KMS-11 (cell line): ENCODE results near the gene LSM3.
A peak's percentile ranks its signal among the peaks of the same experiment; 100 is the strongest.

Experiments used
- H2AFZ ChIP-seq: fragments of 200-600 bp; sonication (generic); 2 replicates; pipeline ENCODE4 v1.6.1; 2016; ENCODE audit warnings: antibody characterized with exemption, mixed run types, low read depth
- H3K27ac ChIP-seq: fragments of 200-600 bp; sonication (generic); 2 replicates; pipeline ENCODE4 v1.6.1; 2016; ENCODE audit warnings: mild to moderate bottlenecking, mixed run types
- H3K27me3 ChIP-seq: fragments of 200-600 bp; sonication (generic); 2 replicates; pipeline ENCODE4 v1.6.1; 2017; ENCODE audit warnings: mild to moderate bottlenecking, low read depth, mixed run types, moderate library complexity; ENCODE audit not compliant: insufficient read depth
- H3K36me3 ChIP-seq: fragments of 200-600 bp; sonication (generic); 2 replicates; pipeline ENCODE4 v1.6.1; 2017; ENCODE audit warnings: mild to moderate bottlenecking, mixed run types; ENCODE audit not compliant: insufficient read depth
- H3K4me1 ChIP-seq: fragments of 200-600 bp; sonication (generic); 2 replicates; pipeline ENCODE4 v1.6.1; 2016; ENCODE audit warnings: mild to moderate bottlenecking, low read depth, mixed run types; ENCODE audit not compliant: poor library complexity, severe bottlenecking
- H3K4me2 ChIP-seq: fragments of 200-600 bp; sonication (generic); 2 replicates; pipeline ENCODE4 v1.7.0; 2016; ENCODE audit warnings: mild to moderate bottlenecking, mixed run types
- H3K4me3 ChIP-seq: fragments of 200-600 bp; sonication (generic); IDR thresholded peaks from 2 replicates; pipeline ENCODE4 v1.6.1; 2017; ENCODE audit warnings: low read depth, low read length, mixed read lengths; ENCODE audit not compliant: insufficient read depth
- H3K79me2 ChIP-seq: fragments of 200-600 bp; sonication (generic); 2 replicates; pipeline ENCODE4 v1.6.1; 2016; ENCODE audit warnings: low read depth, mixed run types; ENCODE audit not compliant: insufficient read depth
- H3K9ac ChIP-seq: fragments of 200-600 bp; sonication (generic); 2 replicates; pipeline ENCODE4 v1.6.1; 2016; ENCODE audit warnings: mild to moderate bottlenecking, mixed run types
- H4K20me1 ChIP-seq: fragments of 200-600 bp; sonication (generic); 2 replicates; pipeline ENCODE4 v1.6.1; 2016; ENCODE audit warnings: mild to moderate bottlenecking, mixed run types; ENCODE audit not compliant: insufficient read depth
- CTCF ChIP-seq: fragments of 200-600 bp; sonication (generic); conservative IDR thresholded peaks from 2 replicates; pipeline ENCODE4 v1.6.1; 2017; ENCODE audit warnings: low read depth, mild to moderate bottlenecking, antibody characterized with exemption, low read length, moderate library complexity, mixed read lengths

Gene LSM3

DNA sequence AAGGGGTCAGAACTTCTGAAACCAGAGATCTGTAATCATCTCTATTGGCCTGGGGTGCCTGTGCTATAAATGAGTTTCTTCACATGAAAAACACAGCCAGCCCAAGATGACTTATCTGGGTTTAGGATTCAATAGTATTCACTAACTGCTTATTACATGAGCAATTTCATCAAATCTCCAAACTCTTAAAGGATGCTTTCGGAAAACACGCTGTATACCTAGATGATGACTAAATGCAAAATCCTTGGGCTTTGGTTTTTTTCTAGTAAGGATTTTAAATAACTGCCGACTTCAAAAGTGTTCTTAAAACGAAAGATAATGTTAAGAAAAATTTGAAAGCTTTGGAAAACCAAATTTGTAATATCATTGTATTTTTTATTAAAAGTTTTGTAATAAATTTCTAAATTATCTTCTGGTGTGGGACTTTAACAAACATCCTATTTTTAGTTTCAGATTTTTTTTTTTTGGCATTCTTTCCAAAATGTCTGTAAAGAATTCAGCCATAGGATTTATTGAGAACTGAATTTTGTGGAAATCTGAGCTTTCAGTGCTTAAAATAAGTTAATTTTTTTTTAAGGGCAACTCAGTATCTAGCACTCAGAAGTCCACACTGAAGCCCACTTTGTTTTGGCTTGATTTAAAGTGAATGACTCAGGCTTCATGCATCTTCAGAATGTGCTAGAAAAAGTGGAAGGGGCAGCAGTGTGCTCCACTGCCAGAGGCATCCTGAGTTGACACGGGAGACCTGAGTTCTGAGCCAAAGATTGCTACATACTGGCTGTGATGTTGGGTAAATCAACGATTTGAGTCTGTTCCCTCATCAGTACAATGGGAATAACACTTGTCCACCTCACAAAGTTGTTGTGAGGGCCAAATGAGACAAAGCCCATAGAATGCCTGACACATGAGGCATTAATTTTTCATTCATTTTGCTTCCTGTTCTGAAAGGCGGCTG is 35.1 kb upstream of the LSM3 start:
- Histone ChIP-seq H3K4me3 (no peak overlapping the region), H3K9ac (peak overlapping the region; percentile 63; the same call in 1 of the 2 replicates)

DNA sequence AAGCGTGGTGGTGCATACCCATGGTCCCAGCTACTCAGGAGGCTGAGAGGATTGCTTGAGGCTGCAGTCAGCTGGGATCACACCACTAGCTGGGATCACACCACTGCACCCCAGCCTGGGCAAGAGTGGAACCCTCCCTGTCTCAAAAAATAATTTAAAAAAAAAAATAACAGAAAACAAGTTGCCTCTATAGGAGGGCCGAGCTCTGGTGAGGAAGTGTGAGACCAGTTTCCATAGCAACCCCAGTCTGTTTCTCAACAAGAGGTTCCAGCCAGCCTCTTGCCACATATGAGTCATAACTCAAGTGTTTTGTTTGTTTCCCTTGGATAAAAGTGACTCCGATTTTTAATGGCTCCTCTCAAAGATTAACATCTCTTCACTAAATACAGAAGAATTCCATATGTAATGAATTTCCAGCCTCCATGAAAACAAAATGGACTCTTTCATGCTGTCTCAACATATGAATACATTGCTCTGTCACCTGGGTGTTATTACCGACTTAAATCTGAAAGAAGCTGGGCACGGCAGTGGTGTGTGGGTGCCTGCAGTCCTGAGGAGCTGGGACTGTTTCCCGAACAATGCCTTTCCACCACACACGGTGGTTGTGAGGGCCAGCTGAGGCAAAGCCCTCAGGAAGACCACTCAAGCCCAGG is 34.1 kb upstream of the LSM3 start:
- Histone ChIP-seq H3K79me2 (no peaks in the 10 kb centered on the region), H3K27me3 (no peaks in the 10 kb centered on the region), H3K27ac (peak overlapping the region; percentile 91), H3K4me3 (no peak overlapping the region), H3K36me3 (no peaks in the 10 kb centered on the region), H3K4me1 (peaks cover 25% of the 10 kb centered on the region), H3K4me2 (peak overlapping the region; percentile 68; the same call in 1 of the 2 replicates), H2AFZ (no peak overlapping the region), H4K20me1 (no peaks in the 10 kb centered on the region), H3K9ac (peak overlapping the region; percentile 63)
- TF ChIP-seq CTCF = no peak

More for the DNA sequence above, 35.1 kb upstream of the LSM3 start:
- H3K4me1 ChIP-seq = peaks cover 25% of the 10 kb centered on the region
- no peak for TF ChIP-seq CTCF
- no peaks in the 10 kb centered on the region for H3K79me2 ChIP-seq
- no peaks in the 10 kb centered on the region for H3K36me3 ChIP-seq
- H3K4me2 ChIP-seq = peak overlapping the region; percentile 68; the same call in 1 of the 2 replicates
- H2AFZ ChIP-seq = no peak overlapping the region
- peak overlapping the region; percentile 91 for H3K27ac ChIP-seq
- H3K27me3 ChIP-seq = no peaks in the 10 kb centered on the region
- H4K20me1 ChIP-seq = no peaks in the 10 kb centered on the region

- Histone ChIP-seq H3K4me2 (0 out of 2 replicates have a peak overlapping the region, but pooled peaks have one; percentile 68), H3K27me3 (no peaks in the 10 kb centered on the region), H3K4me3 (no peak overlapping the region), H3K79me2 (no peaks in the 10 kb centered on the region), H3K4me1 (peaks cover 25% of the 10 kb centered on the region), H2AFZ (no peak overlapping the region), H3K9ac (peak overlapping the region; percentile 63), H3K27ac (peak overlapping the region; percentile 91), H4K20me1 (no peaks in the 10 kb centered on the region), H3K36me3 (no peaks in the 10 kb centered on the region)
- no peak for TF ChIP-seq CTCF
Measured at GRCh38 chr3:14145236-14145635, 33.4 kb upstream of the LSM3 start.

- no peak for TF ChIP-seq CTCF
- H3K9ac ChIP-seq = no peak overlapping the region
Measured at GRCh38 chr3:14145670-14146380, 32.8 kb upstream of the LSM3 start.

More at GRCh38 chr3:14145670-14146380, 32.8 kb upstream of the LSM3 start:
- Histone ChIP-seq H3K4me3 (no peak overlapping the region), H4K20me1 (no peaks in the 10 kb centered on the region), H3K4me2 (no peak overlapping the region), H2AFZ (no peak overlapping the region), H3K27me3 (no peaks in the 10 kb centered on the region), H3K36me3 (no peaks in the 10 kb centered on the region), H3K4me1 (peaks cover 25% of the 10 kb centered on the region), H3K79me2 (no peaks in the 10 kb centered on the region), H3K27ac (no peak overlapping the region)
